Loucy (cell line): ENCODE data around the gene PROSER2.

Experiments
- H2AFZ ChIP-seq: fragments of 200-600 bp; sonication (generic); 2 replicates; pipeline ENCODE4 v1.6.0; 2016; ENCODE audit warnings: antibody characterized with exemption, mild to moderate bottlenecking, low read length, moderate library complexity
- H3F3A ChIP-seq: fragments of 200-600 bp; 2 replicates; pipeline ENCODE4 v1.6.0; 2016; ENCODE audit warnings: antibody characterized with exemption, low read depth, mild to moderate bottlenecking
- H3K27me3 ChIP-seq: fragments of 200-600 bp; sonication (generic); 2 replicates; pipeline ENCODE4 v1.6.1; 2014; ENCODE audit warnings: low read length, mild to moderate bottlenecking; ENCODE audit not compliant: insufficient read depth, poor library complexity, severe bottlenecking
- H3K36me3 ChIP-seq: fragments of 200-600 bp; sonication (generic); 2 replicates; pipeline ENCODE4 v1.6.1; 2016; ENCODE audit warnings: low read length; ENCODE audit not compliant: insufficient read depth
- H3K4me1 ChIP-seq: fragments of 200-600 bp; sonication (generic); 2 replicates; pipeline ENCODE4 v1.5.1; 2014; ENCODE audit warnings: low read length, mild to moderate bottlenecking; ENCODE audit not compliant: insufficient read depth, poor library complexity, severe bottlenecking
- H3K4me2 ChIP-seq: fragments of 200-600 bp; sonication (generic); 2 replicates; pipeline ENCODE4 v1.6.0; 2014; ENCODE audit warnings: antibody characterized with exemption, low read length, low read depth, mild to moderate bottlenecking; ENCODE audit not compliant: poor library complexity, severe bottlenecking
- H3K4me3 ChIP-seq: fragments of 200-600 bp; sonication (generic); 2 replicates; pipeline ENCODE4 v1.5.1; 2014; ENCODE audit warnings: low read length, mild to moderate bottlenecking, mixed read lengths; ENCODE audit not compliant: poor library complexity, severe bottlenecking
- H3K79me2 ChIP-seq: fragments of 200-600 bp; sonication (generic); 2 replicates; pipeline ENCODE4 v1.6.1; 2014; ENCODE audit warnings: low read length; ENCODE audit not compliant: insufficient read depth
- H3K9ac ChIP-seq: fragments of 200-600 bp; sonication (generic); 2 replicates; pipeline ENCODE4 v1.6.0; 2014; ENCODE audit warnings: mild to moderate bottlenecking, low read depth, low read length, moderate library complexity; ENCODE audit not compliant: poor library complexity, severe bottlenecking
- H3K9me2 ChIP-seq: fragments of 200-600 bp; sonication (generic); replicated peaks from 2 replicates; pipeline ENCODE4 v1.6.1; 2016; ENCODE audit warnings: low read depth, low read length, mixed read lengths
- H3K9me3 ChIP-seq: fragments of 200-600 bp; sonication (generic); 2 replicates; pipeline ENCODE4 v1.6.1; 2014; ENCODE audit warnings: mild to moderate bottlenecking, antibody characterized with exemption, low read length, low read depth; ENCODE audit not compliant: insufficient read depth
- H4K20me1 ChIP-seq: fragments of 200-600 bp; sonication (generic); 2 replicates; pipeline ENCODE4 v1.6.0; 2014; ENCODE audit warnings: antibody characterized with exemption, low read length, mild to moderate bottlenecking; ENCODE audit not compliant: insufficient read depth, poor library complexity, severe bottlenecking
- EZH2phosphoT487 ChIP-seq: fragments of 200-600 bp; IDR thresholded peaks from 2 replicates; pipeline ENCODE4 v1.6.1; 2018; ENCODE audit warnings: antibody characterized with exemption, mild to moderate bottlenecking, moderate library complexity, borderline replicate concordance
- TF ChIP-seq, protein P1 (sequence below): fragments of 200-600 bp; sonication (generic); conservative IDR thresholded peaks from 2 replicates; pipeline ENCODE4 v1.5.1; 2014; ENCODE audit warnings: mild to moderate bottlenecking, antibody characterized with exemption, low read length

PROSER2 gene

GRCh38 chr10:11858093-11858492 is 34.9 kb downstream of the PROSER2 start:
- TF ChIP-seq EZH2phosphoT487 = no peak
- TF ChIP-seq, protein P1, sequence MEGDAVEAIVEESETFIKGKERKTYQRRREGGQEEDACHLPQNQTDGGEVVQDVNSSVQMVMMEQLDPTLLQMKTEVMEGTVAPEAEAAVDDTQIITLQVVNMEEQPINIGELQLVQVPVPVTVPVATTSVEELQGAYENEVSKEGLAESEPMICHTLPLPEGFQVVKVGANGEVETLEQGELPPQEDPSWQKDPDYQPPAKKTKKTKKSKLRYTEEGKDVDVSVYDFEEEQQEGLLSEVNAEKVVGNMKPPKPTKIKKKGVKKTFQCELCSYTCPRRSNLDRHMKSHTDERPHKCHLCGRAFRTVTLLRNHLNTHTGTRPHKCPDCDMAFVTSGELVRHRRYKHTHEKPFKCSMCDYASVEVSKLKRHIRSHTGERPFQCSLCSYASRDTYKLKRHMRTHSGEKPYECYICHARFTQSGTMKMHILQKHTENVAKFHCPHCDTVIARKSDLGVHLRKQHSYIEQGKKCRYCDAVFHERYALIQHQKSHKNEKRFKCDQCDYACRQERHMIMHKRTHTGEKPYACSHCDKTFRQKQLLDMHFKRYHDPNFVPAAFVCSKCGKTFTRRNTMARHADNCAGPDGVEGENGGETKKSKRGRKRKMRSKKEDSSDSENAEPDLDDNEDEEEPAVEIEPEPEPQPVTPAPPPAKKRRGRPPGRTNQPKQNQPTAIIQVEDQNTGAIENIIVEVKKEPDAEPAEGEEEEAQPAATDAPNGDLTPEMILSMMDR = no peak
- H2AFZ ChIP-seq = no peak overlapping the region
- H3K27me3 ChIP-seq = no peaks in the 10 kb centered on the region
- H4K20me1 ChIP-seq = no peaks in the 10 kb centered on the region
- H3K36me3 ChIP-seq = no peaks in the 10 kb centered on the region; the same call in 1 of the 2 replicates
- no peaks in the 10 kb centered on the region for H3F3A ChIP-seq
- no peaks in the 10 kb centered on the region for H3K9me3 ChIP-seq
- H3K9ac ChIP-seq = no peak overlapping the region
- peaks cover 10% of the 10 kb centered on the region for H3K4me1 ChIP-seq
- H3K79me2 ChIP-seq = peaks cover 84% of the 10 kb centered on the region; the same call in 1 of the 2 replicates
- no peak overlapping the region for H3K4me2 ChIP-seq
- no peaks in the 10 kb centered on the region for H3K9me2 ChIP-seq
- no peak overlapping the region for H3K4me3 ChIP-seq

- Histone ChIP-seq H3K27me3 (no peaks in the 10 kb centered on the region), H3K9me3 (no peaks in the 10 kb centered on the region), H3K4me2 (no peak overlapping the region), H3K9ac (no peak overlapping the region), H3K36me3 (peaks cover 1% of the 10 kb centered on the region; the same call in 1 of the 2 replicates), H2AFZ (no peak overlapping the region), H4K20me1 (peaks cover 3% of the 10 kb centered on the region), H3K79me2 (peaks cover 79% of the 10 kb centered on the region), H3K9me2 (no peaks in the 10 kb centered on the region), H3K4me3 (no peak overlapping the region), H3K4me1 (peaks cover 23% of the 10 kb centered on the region), H3F3A (no peaks in the 10 kb centered on the region; the same call in 1 of the 2 replicates)
- TF ChIP-seq, protein P1 = no peak
- no peak for TF ChIP-seq EZH2phosphoT487
Measured at GRCh38 chr10:11861341-11861740, 38.2 kb downstream of the PROSER2 start.

DNA sequence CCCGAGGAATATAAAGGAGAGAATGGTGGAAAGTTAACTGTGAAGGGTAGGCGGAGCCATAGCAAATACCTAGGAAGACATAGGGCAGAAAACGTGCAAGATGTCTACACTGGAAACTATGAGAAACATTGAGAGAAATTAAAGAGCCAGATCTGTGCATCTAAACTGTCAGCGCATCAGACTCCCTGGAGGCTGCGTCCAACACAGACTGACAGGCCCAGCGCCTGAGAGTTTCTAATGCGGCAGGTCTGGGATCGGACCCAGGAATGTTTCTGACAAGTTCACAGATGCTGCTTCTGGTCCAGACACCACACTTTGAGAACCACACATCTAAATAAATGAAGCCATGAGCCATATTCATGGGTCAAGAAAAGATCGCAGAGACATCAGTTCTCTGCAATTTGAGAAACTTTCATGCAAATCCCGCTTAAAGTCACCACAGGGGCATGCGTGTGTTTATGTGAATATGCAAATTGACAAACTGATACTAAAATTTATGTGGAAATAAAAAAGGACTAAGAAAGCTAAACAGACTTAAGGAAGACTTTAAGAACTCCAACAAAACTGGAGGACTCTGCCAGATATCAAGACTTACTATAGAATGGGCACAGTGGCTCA is 38.8 kb downstream of the PROSER2 start:
- TF ChIP-seq, protein P1 = no peak
- no peak for TF ChIP-seq EZH2phosphoT487
- H3K36me3 ChIP-seq = peaks cover 4% of the 10 kb centered on the region; the same call in 1 of the 2 replicates
- H3F3A ChIP-seq = no peaks in the 10 kb centered on the region; the same call in 1 of the 2 replicates
- no peaks in the 10 kb centered on the region for H3K9me2 ChIP-seq
- peaks cover 78% of the 10 kb centered on the region for H3K79me2 ChIP-seq
- no peak overlapping the region for H3K4me2 ChIP-seq
- H4K20me1 ChIP-seq = peaks cover 3% of the 10 kb centered on the region
- no peak overlapping the region for H3K4me3 ChIP-seq
- H3K9me3 ChIP-seq = no peaks in the 10 kb centered on the region
- no peaks in the 10 kb centered on the region for H3K27me3 ChIP-seq
- no peak overlapping the region for H2AFZ ChIP-seq
- H3K9ac ChIP-seq = no peak overlapping the region
- peaks cover 23% of the 10 kb centered on the region for H3K4me1 ChIP-seq
